IMR-90 (cell line): Measurements from ENCODE around the gene CD82. TPM values are rescaled to one million over a fixed set of nuclear protein-coding genes. Genes with fewer than 3 reads are reported as not detected.

ENCODE experiments used
- ATAC-seq: fragments of 200-7000 bp; cut with Tn5 transposase; 2 replicates; pipeline ENCODE4 v1.9.1; 2020; ENCODE audit warnings: low read depth, mild to moderate bottlenecking, moderate library complexity
- BruUV-seq: library from RNA; stranded (reverse); fragments of 400-500 nt; replicated peaks from 2 replicates; lab custom pipeline; 2021; lab: Mats Ljungman, UMichigan
- CTCF ChIA-PET: fragments of 300-600 bp; formaldehyde crosslinking; extraction: SDS; loops from one replicate; lab custom pipeline; 2021; ENCODE audit warnings: antibody characterized with exemption; lab: Yijun Ruan, JAX
- POLR2A ChIA-PET: fragments of 300-600 bp; sonication (Branson Sonifier 250); formaldehyde crosslinking; loops from one replicate; lab custom pipeline; 2022; ENCODE audit warnings: antibody characterized with exemption; ENCODE audit not compliant: unreplicated experiment; lab: Charles Lee
- DNase-seq: peaks from one replicate; pipeline ENCODE4 v3.0.0; 2013
- H2AFZ ChIP-seq: replicated peaks from 2 replicates; pipeline ENCODE3; 2013; ENCODE audit warnings: low read length, mild to moderate bottlenecking; ENCODE audit not compliant: poor library complexity
- H2AK5ac ChIP-seq: 2 replicates; pipeline ENCODE4 v1.6.1; 2013; ENCODE audit warnings: low read depth, low read length, inconsistent platforms
- H2AK9ac ChIP-seq: replicated peaks from 2 replicates; pipeline ENCODE3; 2013; ENCODE audit warnings: mild to moderate bottlenecking, low read depth, low read length, moderate library complexity; ENCODE audit not compliant: poor library complexity
- H2BK120ac ChIP-seq: 2 replicates; pipeline ENCODE4 v1.6.1; 2013; ENCODE audit warnings: low read depth, low read length, inconsistent platforms
- H2BK15ac ChIP-seq: 3 replicates; pipeline ENCODE4 v1.6.1; 2013; ENCODE audit warnings: low read depth, low read length, inconsistent platforms
- H2BK20ac ChIP-seq: 2 replicates; pipeline ENCODE4 v1.6.1; 2013; ENCODE audit warnings: low read depth, mild to moderate bottlenecking, inconsistent platforms, low read length, moderate library complexity
- H2BK5ac ChIP-seq: 2 replicates; pipeline ENCODE4 v1.6.1; 2013; ENCODE audit warnings: mild to moderate bottlenecking, low read depth, low read length, inconsistent platforms; ENCODE audit not compliant: poor library complexity, severe bottlenecking
- H3K14ac ChIP-seq: replicated peaks from 2 replicates; pipeline ENCODE4 v1.6.1; 2013; ENCODE audit warnings: low read depth, low read length, inconsistent platforms
- H3K18ac ChIP-seq: 2 replicates; pipeline ENCODE4 v1.6.1; 2013; ENCODE audit warnings: low read depth, low read length, control low read depth
- H3K23ac ChIP-seq: 2 replicates; pipeline ENCODE4 v1.6.1; 2013; ENCODE audit warnings: low read depth, low read length, inconsistent platforms
- H3K27ac ChIP-seq: 2 replicates; pipeline ENCODE4 v1.5.1; 2013; ENCODE audit warnings: mild to moderate bottlenecking, control low read depth, low read length; ENCODE audit not compliant: insufficient read depth
- H3K27me3 ChIP-seq: 2 replicates; pipeline ENCODE4 v1.6.1; 2013; ENCODE audit warnings: low read length; ENCODE audit not compliant: control insufficient read depth, insufficient read depth
- H3K36me3 ChIP-seq: 2 replicates; pipeline ENCODE4 v1.6.1; 2013; ENCODE audit warnings: low read length, mixed read lengths; ENCODE audit not compliant: control insufficient read depth, insufficient read depth
- H3K4ac ChIP-seq: 2 replicates; pipeline ENCODE4 v1.6.1; 2013; ENCODE audit warnings: low read depth, low read length, inconsistent platforms
- H3K4me1 ChIP-seq: 2 replicates; pipeline ENCODE4 v1.6.1; 2013; ENCODE audit warnings: low read length, mixed read lengths; ENCODE audit not compliant: control insufficient read depth, insufficient read depth
- H3K4me2 ChIP-seq: 2 replicates; pipeline ENCODE4 v1.6.1; 2013; ENCODE audit warnings: low read depth, mild to moderate bottlenecking, control low read depth, low read length, moderate library complexity
- H3K4me3 ChIP-seq: 2 replicates; pipeline ENCODE4 v1.5.1; 2013; ENCODE audit warnings: low read depth, mild to moderate bottlenecking, control low read depth, low read length, moderate library complexity; ENCODE audit not compliant: insufficient read depth
- H3K56ac ChIP-seq: 2 replicates; pipeline ENCODE4 v1.6.1; 2013; ENCODE audit warnings: low read length, inconsistent platforms; ENCODE audit not compliant: insufficient read depth; ENCODE audit errors: extremely low read depth
- H3K79me1 ChIP-seq, 2 experiments: 2 replicates each; pipeline ENCODE4 v1.6.1; 2013; ENCODE audit warnings: low read length in 2 of 2, inconsistent platforms in 1 of 2, low read depth in 1 of 2
- H3K9ac ChIP-seq: 2 replicates; pipeline ENCODE4 v1.6.1; 2013; ENCODE audit warnings: low read depth, low read length, control low read depth
- H3K9me1 ChIP-seq: 2 replicates; pipeline ENCODE4 v1.6.1; 2013; ENCODE audit warnings: low read length, inconsistent platforms; ENCODE audit not compliant: insufficient read depth
- H3K9me3 ChIP-seq: 2 replicates; pipeline ENCODE4 v1.6.1; 2013; ENCODE audit warnings: low read length; ENCODE audit not compliant: control insufficient read depth, insufficient read depth
- H4K20me1 ChIP-seq: 2 replicates; pipeline ENCODE4 v1.6.1; 2013; ENCODE audit warnings: low read length, inconsistent platforms; ENCODE audit not compliant: insufficient read depth
- H4K5ac ChIP-seq: 2 replicates; pipeline ENCODE4 v1.6.1; 2013; ENCODE audit warnings: mild to moderate bottlenecking, low read depth, low read length, control low read depth
- H4K8ac ChIP-seq, 2 experiments: 2 replicates each; pipeline ENCODE4 v1.6.1; 2013; ENCODE audit warnings: low read depth in 2 of 2, low read length in 2 of 2, control low read depth in 1 of 2, inconsistent platforms in 1 of 2
- H4K91ac ChIP-seq: 2 replicates; pipeline ENCODE4 v1.6.1; 2013; ENCODE audit warnings: low read depth, low read length, inconsistent platforms; ENCODE audit not compliant: insufficient read depth
- CHD1 ChIP-seq: IDR thresholded peaks from 2 replicates; pipeline ENCODE4 v1.6.1; 2012; ENCODE audit warnings: low read depth, low read length, improper control_type of control experiment
- MAFK ChIP-seq: IDR thresholded peaks from 2 replicates; pipeline ENCODE4 v1.6.1; 2012; ENCODE audit warnings: low read depth, low read length, improper control_type of control experiment
- NFE2L2 ChIP-seq: fragments of 150-350 bp; IDR thresholded peaks from 2 replicates; pipeline ENCODE4 v1.6.1; 2016; ENCODE audit warnings: low read depth, mild to moderate bottlenecking, low read length
- whole genome bisulfite sequencing, 2 experiments: methylation state at CpG; one replicate each; pipeline versions ENCODE4 v1.1.5 to v1.1.7; 2013; ENCODE audit warnings: missing lambda C conversion rate in 2 of 2; ENCODE audit not compliant: insufficient read length in 1 of 2; ENCODE audit errors: extremely low coverage in 2 of 2; 5-methylcytosine and 5-hydroxymethylcytosine counted together
- dilution Hi-C: fragments of 300-500 bp; cut with HindIII; formaldehyde crosslinking; loops from one replicate; pipeline ENCODE4 v1.14.3; 2018; ENCODE audit warnings: low sequenced_read_pairs; ENCODE audit not compliant: unreplicated experiment
- in situ Hi-C: fragments of 300-500 bp; cut with MboI; formaldehyde crosslinking; loops from 3 replicates; pipeline ENCODE4 v1.14.3; 2019; ENCODE audit warnings: low sequenced_read_pairs, inconsistent platforms, mixed read lengths
- intact Hi-C: fragments of 100-400 bp; cut with micrococcal nuclease; formaldehyde crosslinking; loops from 2 replicates; pipeline ENCODE4 v1.10.0; 2022
- polyA plus RNA-seq, 3 experiments: library from polyadenylated mRNA; depleted of rRNA; stranded (reverse); fragments of >200 nt; gene quantifications; 2 replicates each; pipeline ENCODE4 v1.2.3, GENCODE V29; 2012; ENCODE audit warnings: low replicate concordance in 1 of 3
- total RNA-seq: library from RNA; depleted of rRNA; stranded (reverse); fragments of >200 nt; gene quantifications from 2 replicates; pipeline ENCODE4 v1.2.3, GENCODE V29; 2012

CD82 gene
- total and polyA plus RNA-seq, 2 of the 4 experiments (the other 2 are of a cell fraction) = 32.8 to 49.4 TPM

GRCh38 chr11:44536788-44537516 lies 28.5 kb upstream of the CD82 start:
- POLR2A ChIA-PET = no interaction called here
- WGBS, 2 experiments = 84% methylated on average over 5 of the region's 20 CpGs; no CpG with 5 or more reads in 1 of the 2 experiments
- H2BK120ac ChIP-seq = no peak overlapping the region

More at GRCh38 chr11:44536788-44537516, 28.5 kb upstream of the CD82 start:
- H2AK9ac ChIP-seq = no peak overlapping the region
- peaks cover 35% of the 10 kb centered on the region for H3K27me3 ChIP-seq
- no peak overlapping the region for H4K5ac ChIP-seq
- H4K20me1 ChIP-seq = no peaks in the 10 kb centered on the region
- H3K4me3 ChIP-seq = no peak overlapping the region
- no peak overlapping the region for H3K4me2 ChIP-seq
- H3K9me3 ChIP-seq = no peaks in the 10 kb centered on the region
- no TSS peak for BruUV-seq
- H4K8ac ChIP-seq = no peak overlapping the region
- H2AFZ ChIP-seq = no peak overlapping the region
- H2BK5ac ChIP-seq = no peak overlapping the region
- H3K79me1 ChIP-seq = no peaks in the 10 kb centered on the region
- dilution Hi-C loops = no loop called here
- no peak overlapping the region for H4K91ac ChIP-seq
- CTCF ChIA-PET = interaction anchor here (0.7 kb wide), 1 partner anchor 443 kb away, joined by 3 read pairs; no protein-coding TSS in a partner anchor
- no peak overlapping the region for H3K9ac ChIP-seq
- no peak overlapping the region for H3K18ac ChIP-seq
- H3K56ac ChIP-seq = no peak overlapping the region
- H3K27ac ChIP-seq = no peak overlapping the region
- DNase-seq (no peak), ATAC-seq (no peak)
- intact Hi-C loops = loop anchor here (5.0 kb wide), 1 partner anchor 360 kb away; no protein-coding TSS in a partner anchor
- H3K9me1 ChIP-seq = no peaks in the 10 kb centered on the region
- no peak overlapping the region for H2BK15ac ChIP-seq
- TF ChIP-seq NFE2L2 (no peak), MAFK (no peak), CHD1 (no peak)
- in situ Hi-C loops = loop anchor here (10.0 kb wide), 1 partner anchor 252 kb away; no protein-coding TSS in a partner anchor
- no peak overlapping the region for H3K14ac ChIP-seq
- H3K23ac ChIP-seq = no peak overlapping the region
- H2AK5ac ChIP-seq = no peak overlapping the region
- no peak overlapping the region for H3K4ac ChIP-seq
- no peak overlapping the region for H2BK20ac ChIP-seq
- H3K4me1 ChIP-seq = no peaks in the 10 kb centered on the region
- no peaks in the 10 kb centered on the region for H3K36me3 ChIP-seq
